ENCODE data around the gene GNG7.

DNA sequence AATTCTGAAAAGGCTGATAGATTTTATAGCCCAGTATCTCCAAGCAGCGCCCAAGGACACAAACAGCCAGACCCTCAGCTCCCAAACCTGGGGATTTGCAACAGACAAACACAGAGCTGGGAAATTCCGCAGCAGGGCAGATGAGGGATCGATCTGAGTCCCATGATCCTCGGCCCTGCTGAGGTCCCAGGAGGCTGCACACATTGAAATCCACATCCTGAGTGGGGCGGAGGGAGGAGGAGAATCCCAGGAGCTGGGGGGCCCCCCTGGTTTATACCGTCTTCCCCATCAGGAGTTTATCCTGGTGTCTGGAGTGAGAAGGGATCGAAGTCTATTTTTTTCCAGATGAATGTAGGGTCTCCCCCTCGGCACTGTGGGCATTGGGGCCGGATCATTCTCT is 49.3 kb downstream of the GNG7 start:
- TF ChIP-seq, protein P1, sequence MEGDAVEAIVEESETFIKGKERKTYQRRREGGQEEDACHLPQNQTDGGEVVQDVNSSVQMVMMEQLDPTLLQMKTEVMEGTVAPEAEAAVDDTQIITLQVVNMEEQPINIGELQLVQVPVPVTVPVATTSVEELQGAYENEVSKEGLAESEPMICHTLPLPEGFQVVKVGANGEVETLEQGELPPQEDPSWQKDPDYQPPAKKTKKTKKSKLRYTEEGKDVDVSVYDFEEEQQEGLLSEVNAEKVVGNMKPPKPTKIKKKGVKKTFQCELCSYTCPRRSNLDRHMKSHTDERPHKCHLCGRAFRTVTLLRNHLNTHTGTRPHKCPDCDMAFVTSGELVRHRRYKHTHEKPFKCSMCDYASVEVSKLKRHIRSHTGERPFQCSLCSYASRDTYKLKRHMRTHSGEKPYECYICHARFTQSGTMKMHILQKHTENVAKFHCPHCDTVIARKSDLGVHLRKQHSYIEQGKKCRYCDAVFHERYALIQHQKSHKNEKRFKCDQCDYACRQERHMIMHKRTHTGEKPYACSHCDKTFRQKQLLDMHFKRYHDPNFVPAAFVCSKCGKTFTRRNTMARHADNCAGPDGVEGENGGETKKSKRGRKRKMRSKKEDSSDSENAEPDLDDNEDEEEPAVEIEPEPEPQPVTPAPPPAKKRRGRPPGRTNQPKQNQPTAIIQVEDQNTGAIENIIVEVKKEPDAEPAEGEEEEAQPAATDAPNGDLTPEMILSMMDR (conservative IDR thresholded peaks at IDR 0.05 in 1 of 2, IDR thresholded peaks at IDR 0.05 in 1 of 2; ENCODE audit: extremely low read depth in 1 of 2, insufficient read depth in 1 of 2, low read depth in 1 of 2, low read length in 2 of 2): no peak
- no peak for TF ChIP-seq EZH2 (IDR thresholded peaks at IDR 0.05; ENCODE audit: borderline replicate concordance, low read length)

All from mammary epithelial cell (primary cell).